GM21723 (cell line): ENCODE measurements around the gene RNF150.

Experiments used
- ATAC-seq: cut with Tn5 transposase; IDR thresholded peaks from one replicate; pipeline ENCODE4 v1.9.1; 2021; ENCODE audit warnings: mild to moderate bottlenecking, moderate library complexity; ENCODE audit not compliant: unreplicated experiment

RNF150 gene

DNA sequence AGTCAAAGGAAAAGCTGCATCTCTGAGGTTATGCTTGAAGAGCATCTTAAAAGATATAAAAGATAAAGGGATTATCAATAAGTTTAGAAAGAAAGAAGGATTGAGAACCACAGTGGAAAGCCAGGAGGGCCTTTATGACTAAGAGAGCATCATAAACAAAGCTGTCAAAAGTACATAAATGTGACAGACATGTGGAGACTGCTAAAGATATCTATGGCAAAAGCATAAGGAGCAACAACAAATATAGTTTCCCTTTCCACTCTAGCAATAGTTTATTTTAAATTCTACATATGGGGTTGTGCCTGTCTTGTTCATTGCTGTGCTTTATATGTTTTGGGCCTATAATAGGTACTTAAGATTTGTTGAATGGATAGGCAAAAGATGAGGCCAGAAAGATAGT is 97.3 kb downstream of the RNF150 start:
- no peak for ATAC-seq

DNA sequence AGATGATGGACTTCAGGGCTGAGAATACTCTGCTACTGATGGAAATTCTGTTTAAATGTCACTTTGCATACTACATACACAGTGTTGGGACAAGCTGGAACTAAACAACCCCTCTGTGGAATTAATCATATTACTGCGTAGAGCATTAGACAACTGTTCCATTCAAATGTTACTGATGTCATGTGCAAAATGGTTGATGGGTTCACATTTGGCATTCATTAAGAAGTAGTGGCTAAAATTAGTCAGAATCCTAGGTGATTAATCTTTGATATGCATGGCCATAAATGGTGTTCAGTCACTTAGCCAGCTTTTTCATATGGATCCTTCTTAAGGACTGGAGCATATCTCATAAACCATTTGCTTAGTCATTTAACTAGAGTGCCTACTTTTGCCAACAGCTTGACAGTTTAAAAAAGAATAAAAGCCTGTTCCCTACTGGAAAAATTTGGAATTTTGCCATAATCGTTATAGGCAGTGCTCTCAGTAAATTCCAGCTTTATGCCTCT is 105.2 kb downstream of the RNF150 start:
- ATAC-seq, result no peak

DNA sequence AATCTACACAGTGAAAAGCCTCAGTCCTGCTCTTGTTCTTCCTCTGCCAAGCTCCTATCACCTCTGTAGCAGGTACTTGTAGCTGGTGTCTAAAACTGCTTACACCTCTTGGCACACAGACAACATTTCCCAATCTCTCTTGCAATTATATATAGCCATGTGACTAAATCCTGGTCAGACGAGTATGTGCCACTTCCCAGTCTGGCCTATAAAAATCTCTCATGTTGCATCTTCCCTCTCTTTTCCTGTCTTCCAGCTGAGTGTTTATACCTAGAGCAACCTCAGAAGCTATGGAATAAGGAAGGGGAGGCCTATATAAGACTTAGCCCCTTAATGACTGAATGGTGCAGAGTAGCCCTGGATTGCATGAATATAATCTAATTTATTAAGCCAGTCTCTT is 105.8 kb downstream of the RNF150 start:
- no peak for ATAC-seq

DNA sequence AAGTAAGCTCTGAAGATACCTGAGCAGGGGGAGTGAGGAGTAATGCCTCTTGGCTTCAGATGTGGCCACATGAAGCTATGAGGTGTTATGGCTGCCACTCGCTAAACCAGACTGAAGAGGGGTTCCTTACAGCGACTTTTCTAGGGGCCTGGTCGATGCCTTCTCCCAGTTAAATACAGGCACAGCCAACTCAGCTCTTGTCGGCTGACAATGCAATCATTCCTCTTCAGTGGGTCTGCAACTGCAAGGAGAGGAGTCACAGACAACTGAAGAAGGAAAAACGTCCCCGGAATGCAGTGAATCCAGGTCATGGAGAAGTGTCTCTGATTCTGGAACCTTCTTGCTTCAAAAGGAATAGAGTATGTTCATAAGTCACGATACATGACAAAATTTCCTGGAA is 106.4 kb downstream of the RNF150 start:
- no peak for ATAC-seq

DNA sequence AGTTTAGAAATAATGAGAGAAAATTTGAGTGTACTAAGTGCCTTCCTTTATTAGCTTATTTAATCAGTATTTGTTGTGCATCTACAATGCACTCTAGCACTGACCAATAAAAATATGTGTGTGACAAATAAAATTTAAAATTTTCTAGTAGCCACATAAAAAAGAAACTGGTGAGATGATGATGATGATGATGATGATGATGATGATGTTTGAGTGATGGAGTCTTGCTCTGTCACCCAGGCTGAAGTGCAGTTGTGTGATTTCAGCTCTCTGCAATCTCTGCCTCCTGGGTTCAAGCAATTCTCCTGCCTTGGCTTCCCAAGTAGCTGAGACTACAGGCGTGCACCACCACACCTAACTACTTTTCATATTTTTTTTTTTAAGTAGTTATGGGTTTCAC is 110.2 kb downstream of the RNF150 start:
- ATAC-seq, result no peak

DNA sequence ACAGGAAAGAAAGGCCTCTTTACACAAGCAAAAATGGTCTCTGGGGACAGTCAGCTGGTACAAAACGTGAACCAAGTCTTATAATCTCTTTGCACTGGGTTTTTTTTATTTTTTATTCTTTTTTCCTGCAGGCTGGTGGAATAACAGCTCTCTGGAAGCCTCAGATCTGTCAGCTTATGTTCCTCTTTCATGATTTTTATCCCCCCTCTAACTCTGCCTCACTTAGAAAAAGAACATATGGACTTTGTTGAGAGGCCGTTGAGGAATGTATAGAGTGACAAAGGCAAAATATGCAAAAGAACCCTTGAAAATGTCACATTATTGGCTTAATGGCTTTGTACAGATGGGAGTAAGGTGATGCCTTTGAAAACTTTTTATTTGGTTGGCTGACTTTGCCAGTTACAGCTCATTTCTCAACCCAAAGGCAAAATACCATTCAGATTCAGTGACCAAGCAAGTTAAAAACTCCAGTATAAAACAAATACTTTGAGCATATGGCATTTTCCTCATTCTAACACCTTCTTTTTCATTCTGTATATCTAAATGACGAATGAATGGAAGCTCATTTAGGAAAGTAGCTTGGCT is 111.1 kb downstream of the RNF150 start:
- no peak for ATAC-seq

DNA sequence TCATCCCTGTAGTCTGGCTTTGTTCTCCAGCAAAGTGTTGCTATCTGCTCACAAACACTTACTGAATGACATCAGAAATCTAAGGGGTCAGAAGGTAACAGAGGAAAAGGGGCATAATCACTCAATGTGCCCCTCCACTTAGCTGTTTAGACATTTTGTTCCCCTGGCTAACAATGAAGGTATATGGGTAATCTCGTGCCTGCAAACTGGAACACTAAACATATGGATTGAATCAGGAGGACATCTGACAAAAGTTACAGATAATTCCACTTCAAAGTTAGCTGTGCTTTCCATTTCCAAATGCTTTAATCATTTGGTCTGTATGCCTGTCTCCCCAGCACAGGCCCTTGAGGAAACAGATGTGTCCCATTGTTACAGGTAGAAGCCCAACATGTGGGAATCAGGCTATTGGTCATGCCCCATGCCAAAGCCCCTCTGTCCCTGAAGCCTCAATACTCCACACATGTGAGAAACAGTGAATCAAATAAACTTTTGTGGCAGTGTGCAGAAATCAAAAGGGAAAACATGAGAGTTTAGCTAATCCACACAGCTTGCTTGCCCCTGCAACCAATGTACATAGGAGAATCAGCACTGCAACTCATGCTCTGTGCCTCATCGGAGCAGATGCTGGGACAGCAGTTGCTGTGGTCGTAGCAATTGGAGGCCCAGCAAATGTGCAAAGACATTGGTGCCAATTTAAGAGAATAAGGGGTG is 111.7 kb downstream of the RNF150 start:
- no peak for ATAC-seq

DNA sequence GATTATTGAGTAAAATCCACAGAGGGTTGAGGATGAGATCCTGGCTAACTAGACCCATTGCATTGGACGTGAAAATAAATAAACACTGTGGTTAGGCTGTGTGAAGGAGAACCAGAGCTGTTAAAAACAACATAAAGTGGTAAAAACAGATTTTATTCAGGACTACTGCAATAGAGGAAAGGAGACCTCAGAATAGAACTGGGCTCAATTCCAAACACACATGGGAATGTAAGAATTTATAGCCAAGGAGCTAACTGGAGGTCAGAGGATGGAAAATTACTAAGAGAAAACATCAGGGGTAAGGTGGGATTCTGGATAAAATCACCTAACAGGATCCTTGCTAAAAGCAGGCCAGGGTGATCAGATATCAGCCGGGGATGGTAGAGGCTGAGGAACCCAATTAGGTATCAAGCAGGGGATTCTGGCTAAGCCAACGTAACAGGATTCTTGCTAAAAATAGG is 112.4 kb downstream of the RNF150 start:
- no peak for ATAC-seq

DNA sequence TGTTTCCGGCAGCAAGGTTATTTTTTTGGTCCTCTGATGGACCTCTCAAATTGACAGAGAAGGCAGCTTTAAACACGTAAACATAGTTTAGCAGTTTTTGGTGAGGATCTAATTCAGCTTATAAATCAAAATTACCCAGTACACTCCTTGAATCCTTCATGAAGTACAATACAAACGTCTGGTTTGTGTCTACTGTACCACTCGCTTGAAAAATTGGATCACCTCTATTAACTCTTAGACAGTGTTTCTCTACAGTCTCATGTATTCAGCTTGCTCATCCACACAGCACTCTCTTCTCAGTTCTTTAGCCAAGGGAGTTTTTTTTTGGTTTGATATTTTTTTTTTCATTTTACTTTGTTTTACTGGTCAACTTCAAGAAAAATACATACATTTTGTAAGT is 113.5 kb downstream of the RNF150 start:
- ATAC-seq, result no peak

DNA sequence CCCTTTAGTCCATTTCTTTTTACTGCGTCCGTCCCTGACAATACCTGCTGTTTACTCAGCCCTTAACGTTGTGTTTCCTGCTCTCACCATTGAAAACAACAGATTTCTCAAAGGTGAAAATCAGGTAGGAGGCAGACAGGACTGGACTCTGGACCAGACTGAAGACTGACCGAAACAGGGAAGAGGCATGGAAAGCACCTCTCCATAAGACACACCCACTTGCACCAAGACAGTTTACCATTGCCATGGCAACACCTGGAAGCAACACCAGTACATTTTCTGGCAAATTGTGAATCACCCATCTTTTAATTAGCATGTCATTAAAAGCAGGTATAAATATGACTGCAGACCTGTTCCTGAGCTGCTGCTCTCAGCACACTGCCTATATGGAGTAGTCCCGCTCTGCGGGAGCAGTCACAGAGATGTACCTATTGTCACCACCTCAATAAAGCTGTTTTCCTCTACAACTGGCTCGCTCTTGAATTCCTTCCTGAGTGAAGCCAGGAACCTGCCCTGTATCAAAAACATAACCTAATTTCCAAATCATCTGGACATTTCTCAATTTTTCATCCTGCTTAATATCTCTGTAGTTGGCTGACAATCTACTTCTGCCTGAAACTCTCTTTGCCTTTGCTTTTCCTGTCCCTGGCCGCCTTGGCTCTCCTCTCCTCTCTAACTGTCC is 117.0 kb downstream of the RNF150 start:
- ATAC-seq, result no peak

DNA sequence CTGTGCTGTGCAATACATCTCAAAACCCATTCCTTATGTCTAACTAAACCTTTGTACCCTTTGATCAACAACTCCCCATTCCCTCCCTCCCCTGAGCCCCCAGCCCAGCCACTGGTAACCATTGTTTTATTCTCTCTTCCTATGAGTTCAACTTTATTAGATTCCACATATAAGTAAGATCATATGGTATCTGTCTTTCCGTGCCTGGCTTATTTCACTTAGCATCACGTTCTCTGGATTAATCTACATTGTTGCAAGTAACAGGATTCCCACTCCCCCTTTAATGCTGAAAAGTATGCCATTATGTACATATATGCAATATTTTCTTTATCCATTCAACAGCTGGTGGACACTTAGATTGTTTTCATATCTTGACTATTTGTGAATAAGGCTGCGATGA is 119.4 kb downstream of the RNF150 start:
- ATAC-seq, result no peak

DNA sequence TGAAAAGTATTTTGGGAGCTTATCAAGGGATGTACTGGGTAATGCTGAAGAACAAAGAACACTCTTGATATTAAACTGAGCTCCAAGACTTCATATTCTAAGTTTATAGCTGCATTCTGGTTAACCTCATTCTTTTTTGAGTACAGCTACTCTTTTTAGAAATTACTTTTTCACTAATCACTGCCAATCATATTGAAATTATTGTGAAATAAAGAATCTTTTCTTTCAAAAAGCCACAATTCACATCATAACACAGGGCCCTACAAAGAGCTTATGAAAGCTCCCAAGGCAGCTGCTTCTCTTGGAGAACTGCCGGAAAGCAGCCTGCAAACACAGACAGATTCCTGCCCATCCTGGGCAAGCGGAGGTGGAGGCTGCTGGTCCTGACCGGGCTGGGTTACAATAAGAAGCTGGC is 121.4 kb downstream of the RNF150 start:
- no peak for ATAC-seq

DNA sequence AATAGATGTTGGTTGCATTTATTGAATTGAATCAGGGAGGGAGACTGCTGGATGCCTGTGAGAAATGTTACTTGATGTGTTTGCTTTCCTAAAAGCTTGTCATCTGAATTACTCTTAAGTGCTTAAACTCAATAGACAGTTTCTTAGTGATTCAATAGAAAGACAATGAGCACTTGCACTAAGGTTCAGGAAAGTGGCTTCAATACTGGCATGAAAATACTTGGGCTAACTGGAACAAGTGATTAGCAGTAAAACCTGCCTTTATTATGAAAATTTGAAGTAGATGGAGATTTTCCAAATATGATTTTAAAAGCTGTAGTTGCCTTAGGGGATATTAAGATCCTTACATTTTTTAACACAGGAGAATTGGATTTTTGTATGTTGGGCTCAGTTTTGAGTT is 123.3 kb downstream of the RNF150 start:
- no peak for ATAC-seq

DNA sequence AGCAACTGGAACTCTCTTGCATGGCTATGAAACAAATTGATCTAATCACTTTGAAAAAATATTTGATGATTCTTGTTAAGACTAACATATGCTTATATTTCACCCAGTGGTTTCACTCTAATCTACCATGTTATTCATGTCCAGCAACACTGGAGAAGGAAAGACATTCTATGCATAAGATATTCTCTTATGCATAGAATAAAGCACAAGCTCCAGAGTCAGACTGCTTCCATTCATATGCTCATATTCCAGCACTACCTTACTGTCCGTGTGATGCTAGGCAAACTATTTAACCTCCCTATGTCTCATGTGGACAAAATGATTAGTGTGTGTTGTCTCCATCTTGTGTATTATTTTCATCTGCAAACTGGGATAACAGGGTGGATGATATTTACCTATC is 124.1 kb downstream of the RNF150 start:
- no peak for ATAC-seq

DNA sequence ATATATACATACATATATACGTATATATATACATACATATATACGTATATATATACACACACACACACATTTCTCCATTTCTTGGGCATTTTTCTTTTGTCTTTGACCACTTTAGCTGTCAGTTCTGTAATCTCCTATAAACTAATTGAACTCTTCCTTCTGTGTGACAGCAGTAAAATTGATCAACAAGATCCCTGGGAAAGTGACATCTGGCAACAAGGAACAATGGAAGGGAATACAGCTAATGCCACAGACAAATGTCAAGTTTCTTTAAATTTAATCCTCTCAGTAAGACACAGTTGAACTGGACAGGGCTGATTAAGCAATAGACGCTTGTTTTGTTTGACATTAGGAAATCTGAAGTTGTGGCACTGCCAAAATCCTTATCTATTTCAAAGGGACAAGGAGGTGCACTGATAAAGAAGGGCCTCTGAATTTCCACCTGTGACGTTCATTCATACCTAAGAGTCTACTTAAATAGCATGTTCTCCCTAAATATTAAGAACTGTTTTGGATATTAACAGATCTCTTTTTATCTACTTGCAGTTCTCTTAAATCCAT is 126.9 kb downstream of the RNF150 start:
- no peak for ATAC-seq

DNA sequence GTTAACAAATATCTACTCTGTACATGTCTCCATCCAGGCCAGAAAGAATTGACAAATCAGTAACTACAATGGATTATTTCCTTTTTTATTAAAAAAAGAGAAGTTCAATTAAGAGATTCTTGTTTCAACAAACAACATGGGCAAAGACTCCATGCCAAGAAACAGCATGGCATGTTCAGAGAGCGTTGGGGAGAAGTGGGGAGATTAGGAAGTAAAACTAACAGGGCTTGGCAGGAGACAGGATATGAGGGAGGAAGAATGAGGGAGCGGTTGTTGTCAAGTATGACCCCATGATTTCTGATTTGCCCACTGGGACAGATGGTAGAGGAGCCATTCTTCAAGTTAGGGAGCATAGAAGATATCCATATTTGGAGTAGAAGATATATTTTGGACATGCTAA is 128.4 kb downstream of the RNF150 start:
- ATAC-seq, result no peak

DNA sequence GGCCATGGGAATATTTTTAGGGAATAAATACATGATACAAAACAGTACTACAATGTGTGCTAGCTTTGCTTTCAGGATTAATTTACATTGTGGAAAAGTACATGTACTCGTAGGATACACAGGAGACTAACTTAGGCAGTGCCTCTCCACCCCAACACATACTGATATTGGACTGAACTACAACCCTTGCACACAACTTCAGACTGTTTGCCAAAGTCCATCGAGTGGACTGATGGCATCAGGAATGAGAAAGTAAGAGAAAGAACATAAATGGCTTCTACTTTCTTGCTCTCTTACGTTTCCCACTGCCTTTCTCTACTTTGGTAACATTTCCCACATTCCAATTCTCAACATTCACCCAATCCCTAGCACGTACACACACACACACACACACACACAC is 130.1 kb downstream of the RNF150 start:
- ATAC-seq, result no peak

DNA sequence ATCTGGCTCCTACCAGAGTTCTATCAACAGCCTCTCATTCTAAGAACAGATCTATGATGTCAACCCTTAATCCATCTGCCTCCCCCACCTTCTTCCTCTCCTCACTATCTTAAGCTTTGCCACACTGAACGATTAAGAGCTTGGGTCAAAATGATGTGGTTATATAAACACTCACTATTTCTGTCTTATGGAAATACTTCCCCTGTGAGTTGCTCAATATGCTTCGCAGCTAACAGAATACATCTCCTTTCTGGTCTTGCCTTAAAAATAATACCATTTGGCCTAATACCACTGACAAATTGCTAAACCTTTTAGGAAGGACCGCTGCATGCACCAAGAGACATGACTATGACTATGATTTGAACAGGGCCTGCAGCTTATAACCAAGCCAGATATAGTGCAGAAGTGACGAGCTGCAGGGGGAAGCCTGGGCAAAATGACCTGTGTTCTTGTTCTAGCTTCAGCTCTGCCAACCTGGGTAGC is 130.9 kb downstream of the RNF150 start:
- no peak for ATAC-seq

DNA sequence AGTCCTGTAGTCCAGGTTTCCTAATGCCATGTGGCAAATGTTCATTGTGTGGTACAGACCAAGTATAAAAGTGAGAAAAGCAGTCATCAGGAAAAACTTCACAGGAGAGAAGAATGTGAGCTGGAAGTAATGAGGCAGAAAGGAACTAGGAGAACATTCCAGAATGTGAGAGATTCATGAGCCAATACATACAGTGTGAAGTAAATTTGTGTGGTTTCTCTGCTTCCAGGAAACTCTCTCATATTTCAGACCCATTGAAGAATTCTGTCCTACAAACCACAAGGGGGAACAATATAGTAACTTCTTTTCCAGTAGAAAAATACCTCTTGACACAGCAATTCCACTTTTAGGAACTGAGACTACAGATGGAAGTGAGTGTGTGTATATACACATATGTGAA is 136.5 kb downstream of the RNF150 start:
- ATAC-seq, result no peak

DNA sequence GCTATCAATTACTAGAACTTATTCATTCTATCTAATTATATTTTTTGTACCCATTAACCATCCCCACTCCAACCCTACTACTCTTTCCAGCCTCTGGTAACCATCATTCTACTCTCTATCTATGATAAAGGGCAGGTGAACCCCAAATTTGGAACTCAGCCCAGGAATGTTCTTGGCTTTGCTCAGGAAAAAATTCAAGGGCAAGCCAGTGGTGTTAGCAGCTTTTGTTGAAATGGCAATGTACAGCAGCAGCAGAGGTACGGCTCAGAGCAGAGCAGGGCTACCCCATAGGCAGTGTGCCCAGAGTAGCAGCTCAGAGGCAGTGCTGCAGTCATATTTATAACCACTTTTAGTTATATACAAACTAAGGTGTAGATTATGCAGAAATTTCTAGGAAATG is 138.2 kb downstream of the RNF150 start:
- ATAC-seq, result no peak

DNA sequence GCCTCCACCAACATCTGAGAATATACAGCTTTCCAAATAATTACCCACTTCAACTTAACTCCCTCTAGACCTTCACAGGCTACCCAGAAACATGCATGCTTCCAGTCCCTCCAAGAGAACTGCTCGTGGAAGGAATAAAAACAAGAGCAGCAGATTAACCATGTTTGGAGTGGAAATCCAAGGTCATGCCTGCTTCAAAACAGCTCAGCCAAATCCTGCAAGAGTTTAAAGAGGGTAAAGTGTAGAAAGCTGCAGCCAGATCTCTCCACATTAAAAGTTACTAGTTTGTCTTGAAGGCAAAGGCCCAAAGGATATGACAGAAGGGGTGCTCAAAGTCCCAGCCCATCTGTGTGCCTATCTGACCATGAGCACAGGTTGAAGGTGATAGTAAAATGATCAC is 139.3 kb downstream of the RNF150 start:
- no peak for ATAC-seq

DNA sequence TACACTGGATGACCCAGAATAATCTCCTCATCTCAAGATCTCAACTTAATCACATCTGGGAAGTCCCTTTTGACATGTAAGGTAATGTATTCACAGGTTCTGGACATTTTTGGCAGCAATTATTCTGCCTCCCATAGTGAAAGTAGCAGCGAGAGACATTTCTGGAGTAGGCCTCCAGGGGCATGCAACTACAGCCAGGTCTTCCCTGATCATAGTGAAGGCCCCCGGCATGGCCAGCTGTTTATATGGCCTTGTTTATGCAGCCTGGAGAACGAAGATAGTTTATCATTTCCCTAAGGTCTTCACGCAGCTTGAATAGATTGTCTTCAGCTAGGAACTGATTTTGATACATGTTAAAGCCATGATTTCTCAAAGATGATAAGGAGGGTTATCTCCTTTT is 139.9 kb downstream of the RNF150 start:
- ATAC-seq, result no peak
